ENCODE data around the gene TPX2.

Gene TPX2

GRCh38 chr20:31706607-31707257 is 32.4 kb upstream of the TPX2 start:
- no peak for DNase-seq

- DNase-seq, result no peak
Observed at GRCh38 chr20:31707258-31707615, 31.9 kb upstream of the TPX2 start.

GRCh38 chr20:31707994-31708735 is 30.9 kb upstream of the TPX2 start:
- DNase-seq, result peak in 7 of 51 donors; percentile 12 to 37 (median 16)

- no peak for DNase-seq
Observed at GRCh38 chr20:31708736-31709534, 30.2 kb upstream of the TPX2 start.

GRCh38 chr20:31709939-31710338 is 29.2 kb upstream of the TPX2 start:
- DNase-seq, result no peak

GRCh38 chr20:31710423-31711108 is 28.5 kb upstream of the TPX2 start:
- peak in 2 of 51 donors; percentile 13 to 16 for DNase-seq

GRCh38 chr20:31711179-31712111 is 27.6 kb upstream of the TPX2 start:
- peak in 3 of 51 donors; percentile 18 to 35 (median 24) for DNase-seq

- DNase-seq, result peak in 11 of 51 donors; percentile 5 to 42 (median 24)
Observed at GRCh38 chr20:31712112-31712553, 27.0 kb upstream of the TPX2 start.

- peak in 46 of 51 donors; percentile 12 to 91 (median 69) for DNase-seq
Observed at GRCh38 chr20:31712564-31713311, 26.4 kb upstream of the TPX2 start.

- DNase-seq, result peak in 5 of 51 donors; percentile 14 to 67 (median 21)
Observed at GRCh38 chr20:31713312-31714273, 25.5 kb upstream of the TPX2 start.

- no peak for DNase-seq
Observed at GRCh38 chr20:31715766-31716165, 23.3 kb upstream of the TPX2 start.

GRCh38 chr20:31716351-31716750 is 22.7 kb upstream of the TPX2 start:
- no peak for DNase-seq

GRCh38 chr20:31716818-31717477 is 22.1 kb upstream of the TPX2 start:
- DNase-seq, result no peak

GRCh38 chr20:31717478-31718201 is 21.4 kb upstream of the TPX2 start:
- DNase-seq, result no peak

GRCh38 chr20:31718952-31719643 is 20.0 kb upstream of the TPX2 start:
- peak in 2 of 51 donors; percentile 50 to 72 for DNase-seq

Data from hypothalamus (tissue), 51 donors.